DMS53 (cell line): ENCODE data around the gene MRPS21.
"Not testable (repeated sequence)": the region's sequence is repeated elsewhere in the genome, so short reads cannot be mapped to it uniquely, and the experiment has no call there.

Experiments used
- DNase-seq: peaks from one replicate; lab custom pipeline; 2025; lab: John Stamatoyannopoulos, UW

The MRPS21 gene

GRCh38 chr1:150281758-150282557, 11.7 kb upstream of the MRPS21 start, which contains the start of gene CIART:
TSS of gene CIART (plus strand) at chr1:150282554. CDS start at chr1:150283268, 714 bp downstream.
- DNase-seq, result peak; percentile 99

GRCh38 chr1:150282558-150282958, 11.1 kb upstream of the MRPS21 start:
- DNase-seq, result no peak

- no peak for DNase-seq
These were observed 10.4 kb upstream of the MRPS21 start for GRCh38 chr1:150283260-150283659.

- no peak for DNase-seq
These were observed 5.3 kb upstream of the MRPS21 start for GRCh38 chr1:150288382-150288781.

- DNase-seq, result no peak
These were observed 4.8 kb upstream of the MRPS21 start for GRCh38 chr1:150288822-150289221.

- peak; percentile 7 for DNase-seq
These were observed 1.8 kb downstream of the MRPS21 start for GRCh38 chr1:150295476-150295875.

- no peak for DNase-seq
These were observed 6.1 kb downstream of the MRPS21 start for GRCh38 chr1:150299716-150300115.

GRCh38 chr1:150302338-150302737, 8.7 kb downstream of the MRPS21 start:
- DNase-seq, result peak; percentile 51

- DNase-seq, result no peak
These were observed 9.2 kb downstream of the MRPS21 start for GRCh38 chr1:150302902-150303301.

GRCh38 chr1:150308585-150308984, 14.9 kb downstream of the MRPS21 start:
- DNase-seq, result not testable (repeated sequence)

- peak; percentile 63 for DNase-seq
These were observed 16.3 kb downstream of the MRPS21 start for GRCh38 chr1:150309758-150310508.

GRCh38 chr1:150311762-150312161, 18.1 kb downstream of the MRPS21 start:
- no peak for DNase-seq

- DNase-seq, result not testable (repeated sequence)
These were observed 21.0 kb downstream of the MRPS21 start for GRCh38 chr1:150314691-150315090.

GRCh38 chr1:150320667-150320978, 27.0 kb downstream of the MRPS21 start:
- DNase-seq, result peak; percentile 48

- no peak for DNase-seq
These were observed 28.1 kb downstream of the MRPS21 start for GRCh38 chr1:150321826-150322166.

GRCh38 chr1:150322310-150322709, 28.6 kb downstream of the MRPS21 start:
- DNase-seq, result no peak

GRCh38 chr1:150332651-150333290, 39.1 kb downstream of the MRPS21 start:
- DNase-seq, result no peak

GRCh38 chr1:150346316-150346715, 52.7 kb downstream of the MRPS21 start:
- DNase-seq, result no peak

- no peak for DNase-seq
These were observed 59.2 kb downstream of the MRPS21 start for GRCh38 chr1:150352866-150353265.
